Cardiac muscle cell (in vitro differentiated cells and primary cell): ENCODE measurements around the gene CYRIA. TPM values are rescaled to one million over a fixed set of nuclear protein-coding genes. Genes with fewer than 3 reads are reported as not detected.

Experiments
- DNase-seq, 2 donors: peaks; one replicate each; pipeline versions ENCODE4 v3.0.0 to v3.0.0-alpha.2; 2010 to 2017; ENCODE audit warnings: low read depth in 1 of 2, low spot score in 1 of 2
- H3K27ac ChIP-seq: fragments of 200-600 bp; sonication (generic); 2 replicates; pipeline ENCODE4 v1.5.1; 2016
- H3K27me3 ChIP-seq: fragments of 200-600 bp; sonication (generic); 2 replicates; pipeline ENCODE4 v1.6.0; 2016; ENCODE audit warnings: control low read depth
- H3K36me3 ChIP-seq: fragments of 200-600 bp; sonication (generic); 2 replicates; pipeline ENCODE4 v1.5.1; 2016; ENCODE audit warnings: control low read depth
- H3K4me1 ChIP-seq: fragments of 200-600 bp; sonication (generic); 2 replicates; pipeline ENCODE4 v1.8.1; 2017; ENCODE audit warnings: low read depth, mild to moderate bottlenecking, mixed run types
- H3K4me3 ChIP-seq: fragments of 200-600 bp; sonication (generic); 2 replicates; pipeline ENCODE4 v1.5.1; 2016; ENCODE audit warnings: mild to moderate bottlenecking
- H3K9me3 ChIP-seq: fragments of 200-600 bp; sonication (generic); 2 replicates; pipeline ENCODE4 v1.5.1; 2017; ENCODE audit warnings: low read depth, mild to moderate bottlenecking, control low read depth
- CTCF ChIP-seq: IDR thresholded peaks from 2 replicates; pipeline ENCODE4 v1.5.1; 2012; ENCODE audit warnings: low read depth, mild to moderate bottlenecking, low read length
- polyA plus RNA-seq: library from polyadenylated mRNA; unstranded; fragments of >200 nt; fragmentation: Nextera tagmentation; extraction: Ambion mirVana; gene quantifications from 2 replicates; pipeline ENCODE4 v1.2.1, GENCODE V29; 2016
- total RNA-seq: library from RNA; depleted of rRNA; stranded (reverse); fragments of >200 nt; gene quantifications from 2 replicates; pipeline ENCODE4 v1.2.3, GENCODE V29; 2016

The CYRIA gene
- total RNA-seq = 0.63 and 2.2 TPM in 2 replicates
- 2.0 and 6.2 TPM in 2 replicates for polyA plus RNA-seq

- Histone ChIP-seq H3K4me1 (peaks cover 2% of the 10 kb centered on the region), H3K4me3 (peak within 1 kb of the TSS; percentile 37), H3K36me3 (no peaks in the 10 kb centered on the region), H3K27me3 (peaks cover 4% of the 10 kb centered on the region), H3K9me3 (no peaks in the 10 kb centered on the region), H3K27ac (no peak within 1 kb of the TSS)
- no peak for TF ChIP-seq CTCF
- DNase-seq = peak; percentile 47 to 79
These were observed at the start of gene CYRIA for GRCh38 chr2:16665748-16666448. CYRIA (minus strand) TSS chr2:16665834; CDS start chr2:16588119, 77,715 bp downstream.

GRCh38 chr2:16713011-16713423 lies 47.4 kb upstream of the CYRIA start:
- peaks cover 6% of the 10 kb centered on the region for H3K4me1 ChIP-seq
- H3K36me3 ChIP-seq = no peaks in the 10 kb centered on the region
- no peak for DNase-seq
- no peaks in the 10 kb centered on the region for H3K9me3 ChIP-seq
- H3K27ac ChIP-seq = no peak overlapping the region
- H3K27me3 ChIP-seq = no peaks in the 10 kb centered on the region
- no peak for TF ChIP-seq CTCF
- no peak overlapping the region for H3K4me3 ChIP-seq

- DNase-seq = no peak
- no peaks in the 10 kb centered on the region for H3K36me3 ChIP-seq
- H3K9me3 ChIP-seq = no peaks in the 10 kb centered on the region
- H3K27ac ChIP-seq = no peak overlapping the region
- H3K27me3 ChIP-seq = no peaks in the 10 kb centered on the region
- no peak for TF ChIP-seq CTCF
- H3K4me3 ChIP-seq = no peak overlapping the region
- no peaks in the 10 kb centered on the region for H3K4me1 ChIP-seq
These were observed 44.1 kb upstream of the CYRIA start for GRCh38 chr2:16709769-16710168.

GRCh38 chr2:16708173-16708572 lies 42.5 kb upstream of the CYRIA start:
- Histone ChIP-seq H3K9me3 (no peaks in the 10 kb centered on the region), H3K4me1 (no peaks in the 10 kb centered on the region), H3K27me3 (no peaks in the 10 kb centered on the region), H3K4me3 (no peak overlapping the region), H3K27ac (no peak overlapping the region), H3K36me3 (no peaks in the 10 kb centered on the region)
- no peak for DNase-seq
- no peak for TF ChIP-seq CTCF

GRCh38 chr2:16707014-16707623 lies 41.5 kb upstream of the CYRIA start:
- H3K9me3 ChIP-seq = no peaks in the 10 kb centered on the region
- DNase-seq = no peak
- H3K36me3 ChIP-seq = no peaks in the 10 kb centered on the region
- H3K27me3 ChIP-seq = no peaks in the 10 kb centered on the region
- H3K4me1 ChIP-seq = no peaks in the 10 kb centered on the region
- no peak for TF ChIP-seq CTCF
- no peak overlapping the region for H3K4me3 ChIP-seq
- no peak overlapping the region for H3K27ac ChIP-seq
